ENCODE measurements around the gene HNRNPR.
"Not testable (repeated sequence)": the region's sequence is repeated elsewhere in the genome, so short reads cannot be mapped to it uniquely, and the experiment has no call there.

Gene HNRNPR

GRCh38 chr1:23331713-23332112, 12.4 kb downstream of the HNRNPR start:
- no peak for DNase-seq (ENCODE audit: low read depth in 2 of 3, low spot score in 1 of 3)

- no peak for DNase-seq (ENCODE audit: low read depth in 2 of 3, low spot score in 1 of 3)
Observed at GRCh38 chr1:23330846-23331245, 13.2 kb downstream of the HNRNPR start.

GRCh38 chr1:23325393-23325792, 18.7 kb downstream of the HNRNPR start:
- no peak for DNase-seq (ENCODE audit: low read depth in 2 of 3, low spot score in 1 of 3)

- DNase-seq (ENCODE audit: low read depth in 2 of 3, low spot score in 1 of 3) = no peak
Observed at GRCh38 chr1:23322770-23323169, 21.3 kb downstream of the HNRNPR start.

- not testable (repeated sequence) for DNase-seq (ENCODE audit: low read depth in 2 of 3, low spot score in 1 of 3)
Observed at GRCh38 chr1:23310280-23310679, 33.8 kb downstream of the HNRNPR start.

- no peak for DNase-seq (ENCODE audit: low read depth in 2 of 3, low spot score in 1 of 3)
Observed at GRCh38 chr1:23304140-23304620, 39.9 kb downstream of the HNRNPR start.

- DNase-seq (ENCODE audit: low read depth in 2 of 3, low spot score in 1 of 3) = no peak
Observed at GRCh38 chr1:23303524-23303923, 40.6 kb downstream of the HNRNPR start.

GRCh38 chr1:23296931-23297330, 47.2 kb downstream of the HNRNPR start:
- no peak for DNase-seq (ENCODE audit: low read depth in 2 of 3, low spot score in 1 of 3)

GRCh38 chr1:23291706-23292105, 52.4 kb downstream of the HNRNPR start:
- no peak for DNase-seq (ENCODE audit: low read depth in 2 of 3, low spot score in 1 of 3)

- no peak for DNase-seq (ENCODE audit: low read depth in 2 of 3, low spot score in 1 of 3)
Observed at GRCh38 chr1:23290836-23291565, 53.1 kb downstream of the HNRNPR start.

GRCh38 chr1:23288671-23289070, 55.4 kb downstream of the HNRNPR start:
- no peak for DNase-seq (ENCODE audit: low read depth in 2 of 3, low spot score in 1 of 3)

- DNase-seq (ENCODE audit: low read depth in 2 of 3, low spot score in 1 of 3) = no peak
Observed at GRCh38 chr1:23288201-23288600, 55.9 kb downstream of the HNRNPR start.

- no peak for DNase-seq (ENCODE audit: low read depth in 2 of 3, low spot score in 1 of 3)
Observed at GRCh38 chr1:23286401-23286800, 57.7 kb downstream of the HNRNPR start.

GRCh38 chr1:23283667-23284602, 60.1 kb downstream of the HNRNPR start:
- no peak for DNase-seq (ENCODE audit: low read depth in 2 of 3, low spot score in 1 of 3)

GRCh38 chr1:23282957-23283356, 61.1 kb downstream of the HNRNPR start:
- no peak for DNase-seq (ENCODE audit: low read depth in 2 of 3, low spot score in 1 of 3)

- no peak for DNase-seq (ENCODE audit: low read depth in 2 of 3, low spot score in 1 of 3)
Observed at GRCh38 chr1:23278717-23279116, 65.4 kb downstream of the HNRNPR start.

- DNase-seq (ENCODE audit: low read depth in 2 of 3, low spot score in 1 of 3) = no peak
Observed at GRCh38 chr1:23276531-23276930, 67.6 kb downstream of the HNRNPR start.

GRCh38 chr1:23274134-23274505, 70.0 kb downstream of the HNRNPR start:
- no peak for DNase-seq (ENCODE audit: low read depth in 2 of 3, low spot score in 1 of 3)

GRCh38 chr1:23273450-23274133, 70.5 kb downstream of the HNRNPR start:
- no peak for DNase-seq (ENCODE audit: low read depth in 2 of 3, low spot score in 1 of 3)

- DNase-seq (ENCODE audit: low read depth in 2 of 3, low spot score in 1 of 3) = no peak
Observed at GRCh38 chr1:23263380-23263887, 80.7 kb downstream of the HNRNPR start.

- DNase-seq (ENCODE audit: low read depth in 2 of 3, low spot score in 1 of 3) = not testable (repeated sequence)
Observed at GRCh38 chr1:23258082-23258481, 86.0 kb downstream of the HNRNPR start.

Measured in stimulated activated CD4-positive, alpha-beta T cell treated with anti-CD3 and anti-CD28 coated beads, Interleukin-12 subunit alpha, Interleukin-12 subunit beta, amount 100 ng/mL, for 48 hours (primary cell).